IMR-90 (cell line): ENCODE results near the gene ITIH5. TPM values are rescaled to one million over a fixed set of nuclear protein-coding genes. Genes with fewer than 3 reads are reported as not detected.

ENCODE experiments used
- ATAC-seq: fragments of 200-7000 bp; cut with Tn5 transposase; 2 replicates; pipeline ENCODE4 v1.9.1; 2020; ENCODE audit warnings: low read depth, mild to moderate bottlenecking, moderate library complexity
- BruUV-seq: library from RNA; stranded (reverse); fragments of 400-500 nt; replicated peaks from 2 replicates; lab custom pipeline; 2021; lab: Mats Ljungman, UMichigan
- CTCF ChIA-PET: fragments of 300-600 bp; formaldehyde crosslinking; extraction: SDS; loops from one replicate; lab custom pipeline; 2021; ENCODE audit warnings: antibody characterized with exemption; lab: Yijun Ruan, JAX
- POLR2A ChIA-PET: fragments of 300-600 bp; sonication (Branson Sonifier 250); formaldehyde crosslinking; loops from one replicate; lab custom pipeline; 2022; ENCODE audit warnings: antibody characterized with exemption; ENCODE audit not compliant: unreplicated experiment; lab: Charles Lee
- DNase-seq: peaks from one replicate; pipeline ENCODE4 v3.0.0; 2013
- H2AFZ ChIP-seq: replicated peaks from 2 replicates; pipeline ENCODE3; 2013; ENCODE audit warnings: low read length, mild to moderate bottlenecking; ENCODE audit not compliant: poor library complexity
- H2AK5ac ChIP-seq: 2 replicates; pipeline ENCODE4 v1.6.1; 2013; ENCODE audit warnings: low read depth, low read length, inconsistent platforms
- H2AK9ac ChIP-seq: replicated peaks from 2 replicates; pipeline ENCODE3; 2013; ENCODE audit warnings: mild to moderate bottlenecking, low read depth, low read length, moderate library complexity; ENCODE audit not compliant: poor library complexity
- H2BK120ac ChIP-seq: 2 replicates; pipeline ENCODE4 v1.6.1; 2013; ENCODE audit warnings: low read depth, low read length, inconsistent platforms
- H2BK15ac ChIP-seq: 3 replicates; pipeline ENCODE4 v1.6.1; 2013; ENCODE audit warnings: low read depth, low read length, inconsistent platforms
- H2BK20ac ChIP-seq: 2 replicates; pipeline ENCODE4 v1.6.1; 2013; ENCODE audit warnings: low read depth, mild to moderate bottlenecking, inconsistent platforms, low read length, moderate library complexity
- H2BK5ac ChIP-seq: 2 replicates; pipeline ENCODE4 v1.6.1; 2013; ENCODE audit warnings: mild to moderate bottlenecking, low read depth, low read length, inconsistent platforms; ENCODE audit not compliant: poor library complexity, severe bottlenecking
- H3K14ac ChIP-seq: replicated peaks from 2 replicates; pipeline ENCODE4 v1.6.1; 2013; ENCODE audit warnings: low read depth, low read length, inconsistent platforms
- H3K18ac ChIP-seq: 2 replicates; pipeline ENCODE4 v1.6.1; 2013; ENCODE audit warnings: low read depth, low read length, control low read depth
- H3K23ac ChIP-seq: 2 replicates; pipeline ENCODE4 v1.6.1; 2013; ENCODE audit warnings: low read depth, low read length, inconsistent platforms
- H3K27ac ChIP-seq: 2 replicates; pipeline ENCODE4 v1.5.1; 2013; ENCODE audit warnings: mild to moderate bottlenecking, control low read depth, low read length; ENCODE audit not compliant: insufficient read depth
- H3K27me3 ChIP-seq: 2 replicates; pipeline ENCODE4 v1.6.1; 2013; ENCODE audit warnings: low read length; ENCODE audit not compliant: control insufficient read depth, insufficient read depth
- H3K36me3 ChIP-seq: 2 replicates; pipeline ENCODE4 v1.6.1; 2013; ENCODE audit warnings: low read length, mixed read lengths; ENCODE audit not compliant: control insufficient read depth, insufficient read depth
- H3K4ac ChIP-seq: 2 replicates; pipeline ENCODE4 v1.6.1; 2013; ENCODE audit warnings: low read depth, low read length, inconsistent platforms
- H3K4me1 ChIP-seq: 2 replicates; pipeline ENCODE4 v1.6.1; 2013; ENCODE audit warnings: low read length, mixed read lengths; ENCODE audit not compliant: control insufficient read depth, insufficient read depth
- H3K4me2 ChIP-seq: 2 replicates; pipeline ENCODE4 v1.6.1; 2013; ENCODE audit warnings: low read depth, mild to moderate bottlenecking, control low read depth, low read length, moderate library complexity
- H3K4me3 ChIP-seq: 2 replicates; pipeline ENCODE4 v1.5.1; 2013; ENCODE audit warnings: low read depth, mild to moderate bottlenecking, control low read depth, low read length, moderate library complexity; ENCODE audit not compliant: insufficient read depth
- H3K56ac ChIP-seq: 2 replicates; pipeline ENCODE4 v1.6.1; 2013; ENCODE audit warnings: low read length, inconsistent platforms; ENCODE audit not compliant: insufficient read depth; ENCODE audit errors: extremely low read depth
- H3K79me1 ChIP-seq, 2 experiments: 2 replicates each; pipeline ENCODE4 v1.6.1; 2013; ENCODE audit warnings: low read length in 2 of 2, inconsistent platforms in 1 of 2, low read depth in 1 of 2
- H3K9ac ChIP-seq: 2 replicates; pipeline ENCODE4 v1.6.1; 2013; ENCODE audit warnings: low read depth, low read length, control low read depth
- H3K9me1 ChIP-seq: 2 replicates; pipeline ENCODE4 v1.6.1; 2013; ENCODE audit warnings: low read length, inconsistent platforms; ENCODE audit not compliant: insufficient read depth
- H3K9me3 ChIP-seq: 2 replicates; pipeline ENCODE4 v1.6.1; 2013; ENCODE audit warnings: low read length; ENCODE audit not compliant: control insufficient read depth, insufficient read depth
- H4K20me1 ChIP-seq: 2 replicates; pipeline ENCODE4 v1.6.1; 2013; ENCODE audit warnings: low read length, inconsistent platforms; ENCODE audit not compliant: insufficient read depth
- H4K5ac ChIP-seq: 2 replicates; pipeline ENCODE4 v1.6.1; 2013; ENCODE audit warnings: mild to moderate bottlenecking, low read depth, low read length, control low read depth
- H4K8ac ChIP-seq, 2 experiments: 2 replicates each; pipeline ENCODE4 v1.6.1; 2013; ENCODE audit warnings: low read depth in 2 of 2, low read length in 2 of 2, control low read depth in 1 of 2, inconsistent platforms in 1 of 2
- H4K91ac ChIP-seq: 2 replicates; pipeline ENCODE4 v1.6.1; 2013; ENCODE audit warnings: low read depth, low read length, inconsistent platforms; ENCODE audit not compliant: insufficient read depth
- BHLHE40 ChIP-seq: fragments of 150-350 bp; IDR thresholded peaks from 2 replicates; pipeline ENCODE4 v1.6.1; 2016; ENCODE audit warnings: mild to moderate bottlenecking, low read depth, low read length
- CEBPB ChIP-seq: IDR thresholded peaks from 2 replicates; pipeline ENCODE4 v1.6.1; 2012; ENCODE audit warnings: low read depth, low read length, improper control_type of control experiment
- CTCF ChIP-seq: conservative IDR thresholded peaks from 2 replicates; pipeline ENCODE4 v1.5.1; 2012; ENCODE audit warnings: mild to moderate bottlenecking, low read depth, low read length, improper control_type of control experiment
- FOS ChIP-seq: fragments of 150-350 bp; IDR thresholded peaks from 2 replicates; pipeline ENCODE4 v1.6.1; 2016; ENCODE audit warnings: low read depth, low read length
- MAFK ChIP-seq: IDR thresholded peaks from 2 replicates; pipeline ENCODE4 v1.6.1; 2012; ENCODE audit warnings: low read depth, low read length, improper control_type of control experiment
- RAD21 ChIP-seq: IDR thresholded peaks from 2 replicates; pipeline ENCODE4 v1.6.1; 2012; ENCODE audit warnings: low read length, improper control_type of control experiment
- RCOR1 ChIP-seq: IDR thresholded peaks from 2 replicates; pipeline ENCODE4 v1.6.1; 2012; ENCODE audit warnings: mild to moderate bottlenecking, low read length, improper control_type of control experiment; ENCODE audit not compliant: insufficient replicate concordance
- RFX5 ChIP-seq: IDR thresholded peaks from 2 replicates; pipeline ENCODE4 v1.8.0; 2012; ENCODE audit warnings: low read depth, mild to moderate bottlenecking, low read length, moderate library complexity
- WGBS, 2 experiments: methylation state at CpG; one replicate each; pipeline versions ENCODE4 v1.1.5 to v1.1.7; 2013; ENCODE audit warnings: missing lambda C conversion rate in 2 of 2; ENCODE audit not compliant: insufficient read length in 1 of 2; ENCODE audit errors: extremely low coverage in 2 of 2; 5-methylcytosine and 5-hydroxymethylcytosine counted together
- dilution Hi-C: fragments of 300-500 bp; cut with HindIII; formaldehyde crosslinking; loops from one replicate; pipeline ENCODE4 v1.14.3; 2018; ENCODE audit warnings: low sequenced_read_pairs; ENCODE audit not compliant: unreplicated experiment
- in situ Hi-C: fragments of 300-500 bp; cut with MboI; formaldehyde crosslinking; loops from 3 replicates; pipeline ENCODE4 v1.14.3; 2019; ENCODE audit warnings: low sequenced_read_pairs, inconsistent platforms, mixed read lengths
- intact Hi-C: fragments of 100-400 bp; cut with micrococcal nuclease; formaldehyde crosslinking; loops from 2 replicates; pipeline ENCODE4 v1.10.0; 2022
- polyA plus RNA-seq, 3 experiments: library from polyadenylated mRNA; depleted of rRNA; stranded (reverse); fragments of >200 nt; gene quantifications; 2 replicates each; pipeline ENCODE4 v1.2.3, GENCODE V29; 2012; ENCODE audit warnings: low replicate concordance in 1 of 3
- total RNA-seq: library from RNA; depleted of rRNA; stranded (reverse); fragments of >200 nt; gene quantifications from 2 replicates; pipeline ENCODE4 v1.2.3, GENCODE V29; 2012
- TF ChIP-seq, protein P1 (sequence below): fragments of 150-350 bp; IDR thresholded peaks from 2 replicates; pipeline ENCODE4 v1.6.1; 2016; ENCODE audit warnings: low read depth, mild to moderate bottlenecking, low read length, moderate library complexity, borderline replicate concordance
- TF ChIP-seq, protein P2 (sequence below): fragments of 150-350 bp; IDR thresholded peaks from 2 replicates; pipeline ENCODE4 v1.6.1; 2017; ENCODE audit warnings: mild to moderate bottlenecking, antibody characterized with exemption, low read length, low read depth

Gene ITIH5
- total and polyA plus RNA-seq, 2 of the 4 experiments (the other 2 are of a cell fraction), result under 0.01 to 0.07 TPM

- TF ChIP-seq CEBPB, result no peak
- TF ChIP-seq RAD21, result no peak
- no peak for TF ChIP-seq FOS
Observed at GRCh38 chr10:7541137-7542087, 125.4 kb downstream of the ITIH5 start (continued).

GRCh38 chr10:7538970-7539654 lies 127.7 kb downstream of the ITIH5 start:
- H3K36me3 ChIP-seq, result no peaks in the 10 kb centered on the region
- H3K4me2 ChIP-seq, result no peak overlapping the region
- no peak overlapping the region for H2BK120ac ChIP-seq
- no TSS peak for BruUV-seq
- H3K4ac ChIP-seq, result no peak overlapping the region
- POLR2A ChIA-PET, result no interaction called here
- ATAC-seq (no peak), DNase-seq (no peak)
- H2BK20ac ChIP-seq, result no peak overlapping the region
- H3K4me3 ChIP-seq, result no peak overlapping the region
- H2BK15ac ChIP-seq, result no peak overlapping the region
- no peak overlapping the region for H2AK9ac ChIP-seq
- dilution Hi-C loops (no loop called here), intact Hi-C loops (no loop called here), in situ Hi-C loops (no loop called here)
- no peak overlapping the region for H3K27ac ChIP-seq
- no peaks in the 10 kb centered on the region for H3K9me1 ChIP-seq
- no peaks in the 10 kb centered on the region for H3K79me1 ChIP-seq
- no peak overlapping the region for H2BK5ac ChIP-seq
- CTCF ChIA-PET, result no interaction called here
- WGBS, 2 experiments, result 74% methylated on average over 3 of the region's 6 CpGs; no CpG with 5 or more reads in 1 of the 2 experiments
- H3K18ac ChIP-seq, result no peak overlapping the region
- 0 out of 2 replicates have a peak, but pooled peaks cover 3% of the 10 kb centered on the region for H3K9me3 ChIP-seq
- no peak overlapping the region for H3K9ac ChIP-seq
- H4K8ac ChIP-seq, result no peak overlapping the region
- H4K20me1 ChIP-seq, result no peaks in the 10 kb centered on the region
- H4K91ac ChIP-seq, result no peak overlapping the region
- H3K23ac ChIP-seq, result no peak overlapping the region
- H2AK5ac ChIP-seq, result no peak overlapping the region
- H2AFZ ChIP-seq, result no peak overlapping the region
- no peak overlapping the region for H3K56ac ChIP-seq
- H4K5ac ChIP-seq, result no peak overlapping the region
- H3K27me3 ChIP-seq, result no peaks in the 10 kb centered on the region
- peaks cover 2% of the 10 kb centered on the region; the same call in 1 of the 2 replicates for H3K4me1 ChIP-seq
- H3K14ac ChIP-seq, result no peak overlapping the region
- TF ChIP-seq RFX5, result no peak
- TF ChIP-seq, protein P1, sequence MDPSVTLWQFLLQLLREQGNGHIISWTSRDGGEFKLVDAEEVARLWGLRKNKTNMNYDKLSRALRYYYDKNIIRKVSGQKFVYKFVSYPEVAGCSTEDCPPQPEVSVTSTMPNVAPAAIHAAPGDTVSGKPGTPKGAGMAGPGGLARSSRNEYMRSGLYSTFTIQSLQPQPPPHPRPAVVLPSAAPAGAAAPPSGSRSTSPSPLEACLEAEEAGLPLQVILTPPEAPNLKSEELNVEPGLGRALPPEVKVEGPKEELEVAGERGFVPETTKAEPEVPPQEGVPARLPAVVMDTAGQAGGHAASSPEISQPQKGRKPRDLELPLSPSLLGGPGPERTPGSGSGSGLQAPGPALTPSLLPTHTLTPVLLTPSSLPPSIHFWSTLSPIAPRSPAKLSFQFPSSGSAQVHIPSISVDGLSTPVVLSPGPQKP, result no peak
- TF ChIP-seq MAFK, result no peak
- TF ChIP-seq, protein P2, sequence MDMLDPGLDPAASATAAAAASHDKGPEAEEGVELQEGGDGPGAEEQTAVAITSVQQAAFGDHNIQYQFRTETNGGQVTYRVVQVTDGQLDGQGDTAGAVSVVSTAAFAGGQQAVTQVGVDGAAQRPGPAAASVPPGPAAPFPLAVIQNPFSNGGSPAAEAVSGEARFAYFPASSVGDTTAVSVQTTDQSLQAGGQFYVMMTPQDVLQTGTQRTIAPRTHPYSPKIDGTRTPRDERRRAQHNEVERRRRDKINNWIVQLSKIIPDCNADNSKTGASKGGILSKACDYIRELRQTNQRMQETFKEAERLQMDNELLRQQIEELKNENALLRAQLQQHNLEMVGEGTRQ, result no peak
- no peak for TF ChIP-seq RCOR1
- TF ChIP-seq CTCF, result no peak
- TF ChIP-seq FOS, result no peak
- TF ChIP-seq RAD21, result no peak
- no peak for TF ChIP-seq BHLHE40
